HepG2 (cell line): ENCODE results near the gene CEP128.

Experiments used
- BRCA1 ChIP-seq: sonication (generic); formaldehyde crosslinking; IDR thresholded peaks from 2 replicates; pipeline ENCODE4 v1.4.0; 2020; ENCODE audit warnings: missing genetic modification reagents
- JUN ChIP-seq: sonication (generic); formaldehyde crosslinking; IDR thresholded peaks from 2 replicates; pipeline ENCODE4 v1.4.0; 2020; ENCODE audit warnings: mild to moderate bottlenecking, missing genetic modification reagents
- KDM1A ChIP-seq: IDR thresholded peaks from 2 replicates; pipeline ENCODE4 v1.6.1; 2016; ENCODE audit warnings: missing compliant biosample characterization
- NAIF1 ChIP-seq: sonication (generic); formaldehyde crosslinking; IDR thresholded peaks from 2 replicates; pipeline ENCODE4 v1.5.0; 2020; ENCODE audit warnings: mild to moderate bottlenecking, missing genetic modification reagents, borderline replicate concordance
- RNF2 ChIP-seq: fragments of 450-650 bp; conservative IDR thresholded peaks from 2 replicates; pipeline ENCODE4 v1.6.1; 2016; ENCODE audit warnings: low read depth
- TRIM24 ChIP-seq: sonication (generic); formaldehyde crosslinking; IDR thresholded peaks from 2 replicates; pipeline ENCODE4 v1.8.0; 2022; ENCODE audit warnings: mild to moderate bottlenecking, missing genetic modification reagents
- ZNF101 ChIP-seq: sonication (generic); formaldehyde crosslinking; IDR thresholded peaks from 2 replicates; pipeline ENCODE4 v1.4.0; 2020; ENCODE audit warnings: mild to moderate bottlenecking, low read depth, missing genetic modification reagents, borderline replicate concordance
- ZNF12 ChIP-seq: sonication (generic); formaldehyde crosslinking; IDR thresholded peaks from 2 replicates; pipeline ENCODE4 v1.5.0; 2020; ENCODE audit warnings: missing genetic modification reagents
- TF ChIP-seq, protein P1 (sequence below): sonication (generic); formaldehyde crosslinking; IDR thresholded peaks from 2 replicates; pipeline ENCODE4 v1.5.0; 2020; ENCODE audit warnings: missing genetic modification reagents
- TF ChIP-seq, protein P2 (sequence below): sonication (generic); formaldehyde crosslinking; IDR thresholded peaks from 2 replicates; pipeline ENCODE4 v1.5.0; 2020; ENCODE audit warnings: mild to moderate bottlenecking, missing genetic modification reagents, moderate library complexity
- TF ChIP-seq, protein P3 (sequence below): sonication (generic); formaldehyde crosslinking; IDR thresholded peaks from 2 replicates; pipeline ENCODE4 v1.8.1; 2023; ENCODE audit warnings: mild to moderate bottlenecking, missing genetic modification reagents

DNA sequence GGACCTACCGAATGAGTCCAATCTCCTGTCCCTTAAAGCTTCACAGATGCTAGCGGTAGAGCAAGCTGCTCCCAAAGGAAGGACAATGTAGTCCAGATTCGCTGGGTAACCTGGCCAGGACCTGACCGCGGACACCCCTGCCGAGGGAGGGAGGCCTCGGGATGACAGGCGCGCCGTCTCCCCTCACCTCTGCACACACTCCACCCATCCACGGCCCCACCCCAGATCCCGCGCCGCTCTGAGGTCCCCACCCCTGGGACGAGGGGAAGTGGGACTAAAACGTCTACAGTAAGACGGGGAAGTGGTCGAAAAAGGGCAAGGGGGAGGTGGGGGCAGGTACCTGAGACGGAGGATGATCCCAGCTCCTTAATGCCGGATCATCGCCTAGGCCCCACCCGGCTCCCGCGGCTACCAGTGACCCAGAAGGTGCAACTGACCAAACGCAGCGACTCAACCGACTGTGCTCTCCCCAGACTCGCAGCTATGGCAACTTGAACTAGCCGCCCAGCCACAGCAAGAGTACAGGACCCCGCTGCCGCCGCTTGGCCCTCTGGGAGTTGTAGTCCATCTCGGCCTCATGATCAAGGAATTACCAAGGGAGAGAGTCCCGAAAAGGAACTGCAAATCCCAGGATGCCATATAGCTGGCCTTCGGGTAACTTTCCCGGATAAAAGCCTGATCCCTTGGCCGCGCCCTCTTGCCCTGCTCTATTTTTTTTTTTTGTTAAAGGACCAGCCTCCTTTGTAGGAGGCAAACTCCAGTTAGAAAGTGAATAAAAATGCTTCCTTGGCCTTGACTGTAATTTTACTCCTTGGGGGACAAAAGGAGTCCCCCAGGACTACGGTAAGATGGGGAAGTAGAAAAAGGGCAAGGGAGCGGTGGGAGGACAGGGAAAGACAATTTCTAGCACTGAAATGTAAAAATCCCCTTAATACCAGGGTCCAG lies at the start of gene CEP128:
- TF ChIP-seq, protein P1, sequence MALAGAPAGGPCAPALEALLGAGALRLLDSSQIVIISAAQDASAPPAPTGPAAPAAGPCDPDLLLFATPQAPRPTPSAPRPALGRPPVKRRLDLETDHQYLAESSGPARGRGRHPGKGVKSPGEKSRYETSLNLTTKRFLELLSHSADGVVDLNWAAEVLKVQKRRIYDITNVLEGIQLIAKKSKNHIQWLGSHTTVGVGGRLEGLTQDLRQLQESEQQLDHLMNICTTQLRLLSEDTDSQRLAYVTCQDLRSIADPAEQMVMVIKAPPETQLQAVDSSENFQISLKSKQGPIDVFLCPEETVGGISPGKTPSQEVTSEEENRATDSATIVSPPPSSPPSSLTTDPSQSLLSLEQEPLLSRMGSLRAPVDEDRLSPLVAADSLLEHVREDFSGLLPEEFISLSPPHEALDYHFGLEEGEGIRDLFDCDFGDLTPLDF (CRISPR knock-in tag), result peak; percentile 70; the same call in 1 of the 2 replicates
- TF ChIP-seq, protein P2, sequence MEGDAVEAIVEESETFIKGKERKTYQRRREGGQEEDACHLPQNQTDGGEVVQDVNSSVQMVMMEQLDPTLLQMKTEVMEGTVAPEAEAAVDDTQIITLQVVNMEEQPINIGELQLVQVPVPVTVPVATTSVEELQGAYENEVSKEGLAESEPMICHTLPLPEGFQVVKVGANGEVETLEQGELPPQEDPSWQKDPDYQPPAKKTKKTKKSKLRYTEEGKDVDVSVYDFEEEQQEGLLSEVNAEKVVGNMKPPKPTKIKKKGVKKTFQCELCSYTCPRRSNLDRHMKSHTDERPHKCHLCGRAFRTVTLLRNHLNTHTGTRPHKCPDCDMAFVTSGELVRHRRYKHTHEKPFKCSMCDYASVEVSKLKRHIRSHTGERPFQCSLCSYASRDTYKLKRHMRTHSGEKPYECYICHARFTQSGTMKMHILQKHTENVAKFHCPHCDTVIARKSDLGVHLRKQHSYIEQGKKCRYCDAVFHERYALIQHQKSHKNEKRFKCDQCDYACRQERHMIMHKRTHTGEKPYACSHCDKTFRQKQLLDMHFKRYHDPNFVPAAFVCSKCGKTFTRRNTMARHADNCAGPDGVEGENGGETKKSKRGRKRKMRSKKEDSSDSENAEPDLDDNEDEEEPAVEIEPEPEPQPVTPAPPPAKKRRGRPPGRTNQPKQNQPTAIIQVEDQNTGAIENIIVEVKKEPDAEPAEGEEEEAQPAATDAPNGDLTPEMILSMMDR (CRISPR knock-in tag), result no peak
- TF ChIP-seq ZNF101 (no peak), RNF2 (no peak), JUN (CRISPR knock-in tag) (no peak), KDM1A (CRISPR knock-in tag) (no peak), TRIM24 (CRISPR knock-in tag) (no peak), BRCA1 (CRISPR knock-in tag) (no peak), NAIF1 (CRISPR knock-in tag) (no peak), ZNF12 (CRISPR knock-in tag) (no peak)
- TF ChIP-seq, protein P3, sequence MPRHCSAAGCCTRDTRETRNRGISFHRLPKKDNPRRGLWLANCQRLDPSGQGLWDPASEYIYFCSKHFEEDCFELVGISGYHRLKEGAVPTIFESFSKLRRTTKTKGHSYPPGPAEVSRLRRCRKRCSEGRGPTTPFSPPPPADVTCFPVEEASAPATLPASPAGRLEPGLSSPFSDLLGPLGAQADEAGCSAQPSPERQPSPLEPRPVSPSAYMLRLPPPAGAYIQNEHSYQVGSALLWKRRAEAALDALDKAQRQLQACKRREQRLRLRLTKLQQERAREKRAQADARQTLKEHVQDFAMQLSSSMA (CRISPR knock-in tag), result no peak
